ENCODE measurements around the gene PLCB2. TPM values are rescaled to one million over a fixed set of nuclear protein-coding genes. Genes with fewer than 3 reads are reported as not detected.

Gene PLCB2
- total and polyA plus RNA-seq, 9 of the 15 experiments (the other 6 are each of a cell fraction or from before 2014, with no cell fraction given): 0.37 to 12.3 (median 8.0) TPM

DNA sequence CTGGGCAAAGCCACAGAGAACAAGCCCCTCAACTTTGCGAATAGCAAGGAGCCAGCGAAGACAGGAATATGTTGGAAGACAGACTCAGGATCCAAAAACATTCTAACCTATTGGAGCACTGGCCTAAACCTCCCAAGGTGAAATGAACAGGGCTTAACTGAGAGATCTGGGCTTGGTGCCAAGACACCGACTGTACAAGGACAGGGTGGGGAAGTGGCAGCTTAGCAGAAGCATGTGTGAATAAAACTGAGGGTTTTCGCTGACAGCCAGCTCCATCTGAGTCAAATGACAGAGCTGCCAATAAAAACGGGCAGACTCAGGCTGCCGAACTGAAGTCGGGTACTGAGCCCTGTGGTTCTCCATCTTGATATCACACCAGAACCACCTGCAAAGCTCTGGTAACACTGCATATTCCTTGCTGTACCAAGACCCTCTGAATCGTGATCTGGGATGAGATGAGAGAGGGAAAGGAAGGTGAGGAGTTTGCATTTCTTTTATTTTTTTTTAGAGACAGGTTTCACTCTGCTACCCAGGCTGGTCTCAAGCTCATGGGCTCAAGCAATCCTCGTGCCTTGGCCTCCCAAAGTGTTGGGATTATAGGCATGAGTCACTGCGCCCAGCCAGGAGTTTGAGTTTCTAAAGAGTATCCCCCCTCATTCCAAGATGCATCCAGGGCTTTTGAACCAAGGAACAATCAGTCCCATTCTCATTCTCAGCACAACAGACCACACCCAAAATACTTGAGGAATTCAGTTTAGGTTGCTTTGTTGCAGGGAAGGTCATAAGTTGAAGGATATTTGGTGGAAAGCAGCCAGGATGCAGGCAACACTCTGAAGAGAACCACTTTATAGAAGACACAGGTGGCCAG is 6.0 kb upstream of the PLCB2 start (continued):
- TF ChIP-seq, protein P1, sequence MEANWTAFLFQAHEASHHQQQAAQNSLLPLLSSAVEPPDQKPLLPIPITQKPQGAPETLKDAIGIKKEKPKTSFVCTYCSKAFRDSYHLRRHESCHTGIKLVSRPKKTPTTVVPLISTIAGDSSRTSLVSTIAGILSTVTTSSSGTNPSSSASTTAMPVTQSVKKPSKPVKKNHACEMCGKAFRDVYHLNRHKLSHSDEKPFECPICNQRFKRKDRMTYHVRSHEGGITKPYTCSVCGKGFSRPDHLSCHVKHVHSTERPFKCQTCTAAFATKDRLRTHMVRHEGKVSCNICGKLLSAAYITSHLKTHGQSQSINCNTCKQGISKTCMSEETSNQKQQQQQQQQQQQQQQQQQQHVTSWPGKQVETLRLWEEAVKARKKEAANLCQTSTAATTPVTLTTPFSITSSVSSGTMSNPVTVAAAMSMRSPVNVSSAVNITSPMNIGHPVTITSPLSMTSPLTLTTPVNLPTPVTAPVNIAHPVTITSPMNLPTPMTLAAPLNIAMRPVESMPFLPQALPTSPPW (CRISPR knock-in tag; IDR thresholded peaks at IDR 0.05): no peak
- TF ChIP-seq, protein P2, sequence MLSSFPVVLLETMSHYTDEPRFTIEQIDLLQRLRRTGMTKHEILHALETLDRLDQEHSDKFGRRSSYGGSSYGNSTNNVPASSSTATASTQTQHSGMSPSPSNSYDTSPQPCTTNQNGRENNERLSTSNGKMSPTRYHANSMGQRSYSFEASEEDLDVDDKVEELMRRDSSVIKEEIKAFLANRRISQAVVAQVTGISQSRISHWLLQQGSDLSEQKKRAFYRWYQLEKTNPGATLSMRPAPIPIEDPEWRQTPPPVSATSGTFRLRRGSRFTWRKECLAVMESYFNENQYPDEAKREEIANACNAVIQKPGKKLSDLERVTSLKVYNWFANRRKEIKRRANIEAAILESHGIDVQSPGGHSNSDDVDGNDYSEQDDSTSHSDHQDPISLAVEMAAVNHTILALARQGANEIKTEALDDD (IDR thresholded peaks at IDR 0.05): no peak
- TF ChIP-seq HNRNPK (IDR thresholded peaks at IDR 0.05; ENCODE audit: low read depth, low read length, poor library complexity, severe bottlenecking): no peak

DNA sequence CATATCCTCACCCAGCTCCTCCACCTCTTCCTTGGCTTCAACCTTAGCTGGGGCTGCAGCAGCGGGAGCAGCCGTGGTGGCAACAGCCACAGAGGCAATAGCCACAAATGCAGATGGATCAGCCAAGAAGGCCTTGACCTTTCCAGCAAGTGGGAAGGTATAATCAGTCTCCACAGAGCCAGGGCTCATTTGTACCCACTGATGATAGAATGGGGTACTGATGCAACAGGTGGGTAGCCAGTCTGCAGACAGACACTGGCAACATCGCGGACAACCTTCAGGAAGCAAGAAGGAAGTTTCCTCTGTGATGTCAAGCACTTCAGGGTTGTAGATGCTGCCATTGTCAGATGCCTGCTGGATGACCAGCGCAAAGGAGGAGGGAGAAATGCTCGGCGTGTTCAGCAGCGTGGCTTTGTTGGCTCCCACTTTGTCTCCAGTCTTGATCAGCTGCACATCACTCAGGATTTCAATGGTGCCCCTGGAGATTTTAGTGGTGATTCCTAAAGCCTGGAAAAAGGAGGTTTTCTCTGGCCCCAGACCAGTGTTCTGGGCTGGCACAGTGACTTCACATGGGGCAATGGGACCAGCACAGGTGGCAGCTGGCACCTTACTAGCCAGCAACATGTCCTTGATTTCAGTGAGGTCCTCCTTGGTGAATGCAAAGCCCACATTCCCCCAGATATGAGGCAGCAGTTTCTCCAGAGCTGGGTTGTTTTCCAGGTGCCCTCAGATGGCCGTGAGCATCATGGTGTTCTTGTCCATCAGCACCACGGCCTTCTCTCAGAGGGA is 4.8 kb upstream of the PLCB2 start:
- no TSS peak for BruUV-seq (replicated peaks)
- ATAC-seq: no peak
- intact Hi-C loops (cut with micrococcal nuclease): no loop called here
- no peak overlapping the region for H2AFZ ChIP-seq (ENCODE audit: low read depth, low read length)
- no peak for DNase-seq (ENCODE audit: extremely low read depth in 1 of 4, low spot score in 3 of 4)
- 14% methylated on average over 10 of the region's 10 CpGs for WGBS (ENCODE audit: insufficient coverage, low coverage, missing lambda C conversion rate)
- H3K9ac ChIP-seq (ENCODE audit: insufficient read depth in 1 of 2, low read depth in 2 of 2, low read length in 2 of 2): no peak overlapping the region
- no peak overlapping the region for H3K27ac ChIP-seq (ENCODE audit: extremely low read depth, low read depth, low read length)
- no peaks in the 10 kb centered on the region for H3K79me2 ChIP-seq (ENCODE audit: control insufficient read depth, insufficient read depth, low read length)
- ChIA-PET POLR2A (interaction anchor here (1.1 kb wide), 2 partner anchors 10 to 20 kb away, joined by 3 to 4 read pairs; no protein-coding TSS in a partner anchor), CTCF (ENCODE audit: low intra/inter-chr PET ratio) (interaction anchor here (0.6 to 5.2 kb wide), 2 partner anchors 31 to 240 kb away, joined by 3 to 87 read pairs; partner anchors contain the start of gene ANKRD63)
- H3K9me3 ChIP-seq (replicated peaks; ENCODE audit: control insufficient read depth, insufficient read depth, low read depth, low read length): no peaks in the 10 kb centered on the region
- H3K4me2 ChIP-seq (ENCODE audit: insufficient read depth, low read length): no peak overlapping the region
- FAIRE-seq: no peak
- peaks cover 22 to 25% of the 10 kb centered on the region in 2 experiments for H3K4me1 ChIP-seq (replicated peaks in 1 of 2; ENCODE audit: control insufficient read depth in 2 of 2, insufficient read depth in 2 of 2, low read length in 2 of 2)
- no peaks in the 10 kb centered on the region for H3K9me1 ChIP-seq (ENCODE audit: control insufficient read depth, insufficient read depth, low read length)
- H3K27me3 ChIP-seq (ENCODE audit: control insufficient read depth in 2 of 2, insufficient read depth in 2 of 2, low read length in 2 of 2): peaks cover 2 to 37% of the 10 kb centered on the region in 2 experiments; a peak in 3 of 5 replicates
- no peaks in the 10 kb centered on the region for H4K20me1 ChIP-seq (replicated peaks; ENCODE audit: control insufficient read depth, insufficient read depth, low read length)
- H3K4me3 ChIP-seq: no peak overlapping the region
- H3K36me3 ChIP-seq (ENCODE audit: control insufficient read depth, insufficient read depth, low read length): no peaks in the 10 kb centered on the region
- in situ Hi-C loops (cut with MboI): loop anchor here (5.0 kb wide), 1 partner anchor 35 kb away; no protein-coding TSS in a partner anchor
- TF ChIP-seq STAT5A (IDR thresholded peaks at IDR 0.05; ENCODE audit: borderline replicate concordance, low read length) (no peak), RBM39 (optimal IDR thresholded peaks at IDR 0.05; ENCODE audit: low read depth, low read length) (no peak), RCOR1 (IDR thresholded peaks at IDR 0.05; ENCODE audit: borderline replicate concordance in 1 of 2, low read depth in 2 of 2, low read length in 2 of 2) (no peak), KDM4B (IDR thresholded peaks at IDR 0.05; ENCODE audit: borderline replicate concordance in 2 of 2, low read depth in 1 of 2) (no peak), NFE2L1 (tag; IDR thresholded peaks at IDR 0.05; ENCODE audit: borderline replicate concordance, low read depth) (no peak), MAZ (CRISPR knock-in tag; conservative IDR thresholded peaks at IDR 0.05 in 1 of 2, IDR thresholded peaks at IDR 0.05 in 1 of 2) (no peak), RBM22 (IDR thresholded peaks at IDR 0.05; ENCODE audit: low read depth, low read length, poor library complexity, severe bottlenecking) (no peak), FIP1L1 (IDR thresholded peaks at IDR 0.05; ENCODE audit: low read depth, low read length, poor library complexity, severe bottlenecking) (no peak), ZNF143 (CRISPR knock-in tag; IDR thresholded peaks at IDR 0.05) (no peak), ZNF583 (CRISPR knock-in tag; IDR thresholded peaks at IDR 0.05) (no peak)
- TF ChIP-seq, protein P3, sequence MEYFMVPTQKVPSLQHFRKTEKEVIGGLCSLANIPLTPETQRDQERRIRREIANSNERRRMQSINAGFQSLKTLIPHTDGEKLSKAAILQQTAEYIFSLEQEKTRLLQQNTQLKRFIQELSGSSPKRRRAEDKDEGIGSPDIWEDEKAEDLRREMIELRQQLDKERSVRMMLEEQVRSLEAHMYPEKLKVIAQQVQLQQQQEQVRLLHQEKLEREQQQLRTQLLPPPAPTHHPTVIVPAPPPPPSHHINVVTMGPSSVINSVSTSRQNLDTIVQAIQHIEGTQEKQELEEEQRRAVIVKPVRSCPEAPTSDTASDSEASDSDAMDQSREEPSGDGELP (CRISPR knock-in tag; IDR thresholded peaks at IDR 0.05; ENCODE audit: borderline replicate concordance): no peak
